ENCODE results near the gene NDUFAF8. TPM values are rescaled to one million over a fixed set of nuclear protein-coding genes. Genes with fewer than 3 reads are reported as not detected.

NDUFAF8 gene
- total and polyA plus RNA-seq, 7 donors = 8.6 to 52.4 (median 30.0) TPM

DNA sequence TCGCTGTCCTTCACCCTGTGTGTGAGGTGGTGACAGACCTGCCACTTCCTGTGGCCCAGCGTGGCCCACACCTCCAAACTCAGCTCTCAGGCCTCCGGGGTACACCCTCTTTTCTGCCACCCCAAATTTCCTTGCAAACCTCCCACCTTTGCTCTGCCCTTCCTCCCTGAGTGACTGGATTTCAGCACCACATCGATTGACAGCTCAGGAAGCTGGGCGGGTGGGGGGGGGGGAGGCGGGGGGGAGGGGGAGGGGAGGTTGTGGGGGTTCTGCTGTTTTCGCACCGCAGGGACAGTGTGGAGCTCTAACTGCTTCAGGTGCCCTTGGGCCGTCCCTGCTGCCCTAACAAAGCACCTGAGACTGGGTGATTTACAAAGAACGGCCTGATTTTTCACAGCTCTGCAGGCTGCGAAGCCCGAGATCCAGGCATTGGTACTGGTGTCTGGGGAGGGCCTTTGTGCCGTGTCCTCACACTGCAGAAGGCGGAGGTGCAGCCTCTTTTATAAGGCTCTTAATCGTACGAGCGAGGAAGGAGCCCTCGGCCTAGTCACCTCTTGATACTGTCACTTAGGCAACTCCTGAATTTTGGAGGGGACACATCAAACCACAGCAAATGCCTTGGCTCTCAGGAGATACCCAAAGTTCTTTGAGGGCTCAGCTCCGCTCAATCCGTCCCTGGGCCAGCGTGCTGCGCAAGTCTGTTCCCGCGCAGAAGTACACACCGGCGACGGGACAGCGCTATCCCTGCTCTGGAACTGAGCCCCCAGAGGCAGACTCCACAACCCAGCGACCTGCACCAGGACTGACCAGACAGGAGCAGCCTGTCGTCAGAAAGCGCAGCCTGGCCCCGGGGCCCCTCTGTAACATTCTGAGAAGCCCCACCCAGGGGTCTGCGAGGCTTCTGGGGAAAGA, 3.6 kb downstream of the NDUFAF8 start:
- intact Hi-C loops (cut with DNase I) = loop anchor here (5.0 kb wide), 1 partner anchor 255 kb away; no protein-coding TSS in a partner anchor
- no peak for TF ChIP-seq EP300 (IDR thresholded peaks at IDR 0.05)
- no peak for TF ChIP-seq POLR2AphosphoS5 (IDR thresholded peaks at IDR 0.05)
- TF ChIP-seq, protein P1, sequence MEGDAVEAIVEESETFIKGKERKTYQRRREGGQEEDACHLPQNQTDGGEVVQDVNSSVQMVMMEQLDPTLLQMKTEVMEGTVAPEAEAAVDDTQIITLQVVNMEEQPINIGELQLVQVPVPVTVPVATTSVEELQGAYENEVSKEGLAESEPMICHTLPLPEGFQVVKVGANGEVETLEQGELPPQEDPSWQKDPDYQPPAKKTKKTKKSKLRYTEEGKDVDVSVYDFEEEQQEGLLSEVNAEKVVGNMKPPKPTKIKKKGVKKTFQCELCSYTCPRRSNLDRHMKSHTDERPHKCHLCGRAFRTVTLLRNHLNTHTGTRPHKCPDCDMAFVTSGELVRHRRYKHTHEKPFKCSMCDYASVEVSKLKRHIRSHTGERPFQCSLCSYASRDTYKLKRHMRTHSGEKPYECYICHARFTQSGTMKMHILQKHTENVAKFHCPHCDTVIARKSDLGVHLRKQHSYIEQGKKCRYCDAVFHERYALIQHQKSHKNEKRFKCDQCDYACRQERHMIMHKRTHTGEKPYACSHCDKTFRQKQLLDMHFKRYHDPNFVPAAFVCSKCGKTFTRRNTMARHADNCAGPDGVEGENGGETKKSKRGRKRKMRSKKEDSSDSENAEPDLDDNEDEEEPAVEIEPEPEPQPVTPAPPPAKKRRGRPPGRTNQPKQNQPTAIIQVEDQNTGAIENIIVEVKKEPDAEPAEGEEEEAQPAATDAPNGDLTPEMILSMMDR (IDR thresholded peaks at IDR 0.05) = no peak
- TF ChIP-seq POLR2A (IDR thresholded peaks at IDR 0.05) = no peak
- WGBS, 2 donors = 79 to 80% methylated on average over 32 to 33 of the region's 33 CpGs

DNA sequence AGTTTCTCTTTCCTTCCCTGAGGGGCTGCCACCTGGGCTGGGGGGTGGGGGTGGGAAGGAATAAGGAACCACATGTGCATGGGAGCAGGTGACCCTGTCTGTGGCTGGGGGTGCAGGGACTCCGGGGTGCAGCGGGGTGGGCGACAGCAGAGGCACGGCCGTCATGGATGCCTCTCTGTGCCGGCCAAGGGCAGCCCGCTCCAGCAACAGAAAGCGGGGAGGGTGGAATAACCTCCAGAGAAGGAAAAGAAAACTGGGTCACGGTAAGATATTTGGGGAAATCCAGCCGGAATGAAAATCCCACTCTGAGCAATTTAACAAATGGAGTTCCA, 4.2 kb downstream of the NDUFAF8 start:
- Histone ChIP-seq H3K27me3 (no peaks in the 10 kb centered on the region), H3K4me1 (peaks cover 0 to 22% (median 15%) of the 10 kb centered on the region in 4 donors), H3K4me3 (no peak overlapping the region), H3K27ac (no peak overlapping the region), H3K9me3 (no peaks in the 10 kb centered on the region), H3K36me3 (peaks cover 0 to 9% (median 0%) of the 10 kb centered on the region in 4 donors)
- no peak for DNase-seq
- 90 to 91% methylated on average over 10 of the region's 10 CpGs for WGBS, 2 donors
- TF ChIP-seq EP300 (IDR thresholded peaks at IDR 0.05) = no peak
- no peak for TF ChIP-seq POLR2AphosphoS5 (IDR thresholded peaks at IDR 0.05)
- TF ChIP-seq POLR2A (IDR thresholded peaks at IDR 0.05) = no peak
- TF ChIP-seq, protein P1 (IDR thresholded peaks at IDR 0.05) = no peak
- intact Hi-C loops (cut with DNase I) = loop anchor here (5.0 kb wide), 1 partner anchor 256 kb away; no protein-coding TSS in a partner anchor

More for the DNA sequence above, 3.6 kb downstream of the NDUFAF8 start:
- no peak overlapping the region for H3K27ac ChIP-seq
- peaks cover 0 to 9% (median 0%) of the 10 kb centered on the region in 4 donors for H3K36me3 ChIP-seq
- peaks cover 0 to 28% (median 21%) of the 10 kb centered on the region in 4 donors for H3K4me1 ChIP-seq
- no peaks in the 10 kb centered on the region for H3K9me3 ChIP-seq
- no peaks in the 10 kb centered on the region for H3K27me3 ChIP-seq
- DNase-seq = no peak
- no peak overlapping the region for H3K4me3 ChIP-seq

DNA sequence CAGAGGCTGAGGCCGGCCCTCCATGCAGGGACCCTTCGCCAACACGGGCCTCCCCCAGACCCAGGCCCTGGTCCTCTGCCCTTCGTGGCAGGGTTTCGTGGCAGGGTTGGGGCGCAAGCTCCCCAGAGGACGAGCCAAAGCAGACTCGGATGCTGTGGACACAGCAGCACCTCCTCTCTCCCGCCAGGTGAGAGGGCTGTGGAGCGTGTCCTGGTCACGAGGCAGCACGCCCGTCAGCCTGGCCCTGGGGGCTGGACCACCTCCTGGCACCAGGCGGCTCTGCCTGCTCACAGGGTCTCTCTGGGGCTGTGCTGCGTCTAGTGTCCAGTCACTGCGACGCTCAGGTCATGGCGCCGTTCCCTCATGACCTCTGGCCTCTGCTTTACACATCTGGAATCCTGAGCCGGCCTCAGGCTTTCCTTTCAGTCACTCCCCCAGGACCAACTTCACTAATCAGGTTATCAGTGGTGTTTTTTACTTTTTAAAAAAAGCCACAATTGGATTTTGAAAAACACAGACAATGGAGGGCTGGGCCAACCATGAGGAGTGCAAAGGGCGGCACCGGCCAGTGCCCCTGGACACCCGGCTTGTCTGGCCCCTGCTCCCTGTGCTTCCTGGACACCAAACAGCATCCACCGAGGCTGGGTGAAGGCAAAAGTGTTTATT, 5.4 kb downstream of the NDUFAF8 start:
- H3K27ac ChIP-seq = no peak overlapping the region
- no peak overlapping the region for H3K4me3 ChIP-seq
- H3K27me3 ChIP-seq = no peaks in the 10 kb centered on the region
- WGBS, 2 donors = 79 to 80% methylated on average over 24 of the region's 24 CpGs
- peaks cover 0 to 13% (median 0%) of the 10 kb centered on the region in 4 donors for H3K36me3 ChIP-seq
- H3K9me3 ChIP-seq = no peaks in the 10 kb centered on the region
- DNase-seq = no peak
- intact Hi-C loops (cut with DNase I) = loop anchor here (5.0 kb wide), 1 partner anchor 257 kb away; no protein-coding TSS in a partner anchor
- peaks cover 0 to 19% (median 14%) of the 10 kb centered on the region in 4 donors for H3K4me1 ChIP-seq
- TF ChIP-seq EP300 (IDR thresholded peaks at IDR 0.05) = no peak
- TF ChIP-seq POLR2A (IDR thresholded peaks at IDR 0.05) = no peak

DNA sequence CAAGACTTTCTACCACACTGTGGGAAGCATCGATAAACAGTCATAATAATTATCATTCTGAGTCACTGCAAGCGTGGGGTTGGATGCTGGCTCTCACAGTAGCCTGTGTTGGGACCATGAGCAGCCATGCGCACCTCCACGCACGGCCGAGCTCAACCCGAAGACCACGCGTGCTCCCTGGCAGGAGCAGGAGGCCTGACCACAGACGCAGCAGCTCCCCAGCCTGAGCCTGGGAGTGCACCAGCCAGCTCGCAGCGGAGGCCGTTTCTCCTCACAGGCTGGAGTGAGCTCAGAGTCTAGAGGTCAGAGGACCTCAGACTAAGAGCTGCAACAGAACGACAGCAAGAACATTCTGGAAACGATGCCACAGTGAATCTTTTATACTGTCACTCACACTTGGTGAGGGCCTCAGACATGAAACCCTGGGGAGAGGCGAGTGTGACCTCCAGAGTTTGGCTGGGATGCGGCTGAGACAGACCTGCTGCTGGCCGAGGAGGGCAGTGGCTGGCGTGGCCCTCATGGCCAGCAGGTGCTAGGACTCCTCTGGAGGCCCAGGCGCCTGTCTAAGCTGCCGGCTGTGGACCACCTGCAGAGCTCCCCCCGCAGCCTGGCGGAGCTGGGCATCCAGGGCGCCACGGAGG, 6.0 kb downstream of the NDUFAF8 start:
- TF ChIP-seq EP300 (IDR thresholded peaks at IDR 0.05) = no peak
- TF ChIP-seq POLR2AphosphoS5 (IDR thresholded peaks at IDR 0.05) = no peak
- TF ChIP-seq, protein P1 (IDR thresholded peaks at IDR 0.05) = no peak
- TF ChIP-seq POLR2A (IDR thresholded peaks at IDR 0.05) = no peak
- no peak for DNase-seq
- Histone ChIP-seq H3K36me3 (peaks cover 0 to 18% (median 0%) of the 10 kb centered on the region in 4 donors), H3K27ac (no peak overlapping the region), H3K27me3 (no peaks in the 10 kb centered on the region), H3K4me3 (no peak overlapping the region), H3K4me1 (peaks cover 0 to 15% (median 8%) of the 10 kb centered on the region in 4 donors), H3K9me3 (no peaks in the 10 kb centered on the region)
- intact Hi-C loops (cut with DNase I) = no loop called here
- WGBS, 2 donors = 84 to 85% methylated on average over 25 of the region's 25 CpGs
